ENCODE data around the gene ZMAT3.

DNA sequence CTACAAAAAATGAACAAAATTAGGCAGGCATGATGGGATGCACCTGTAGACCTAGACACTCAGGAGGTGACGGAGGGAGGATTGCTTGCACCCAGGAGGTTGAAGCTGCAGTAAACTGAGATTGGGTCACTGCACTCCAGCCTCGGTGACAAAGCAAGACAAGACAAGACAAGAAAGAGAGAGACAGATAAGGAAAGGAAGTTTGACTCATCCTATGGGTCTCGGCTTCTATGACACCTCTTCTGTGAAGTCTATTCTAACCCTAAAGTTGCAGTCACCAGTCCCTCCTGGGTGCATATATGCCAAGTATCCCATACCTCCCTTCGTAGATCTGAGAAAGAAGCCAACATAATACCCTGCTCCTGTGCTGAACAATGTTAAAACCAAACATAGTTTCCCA, 7.9 kb upstream of the ZMAT3 start:
- TF ChIP-seq, protein P1, sequence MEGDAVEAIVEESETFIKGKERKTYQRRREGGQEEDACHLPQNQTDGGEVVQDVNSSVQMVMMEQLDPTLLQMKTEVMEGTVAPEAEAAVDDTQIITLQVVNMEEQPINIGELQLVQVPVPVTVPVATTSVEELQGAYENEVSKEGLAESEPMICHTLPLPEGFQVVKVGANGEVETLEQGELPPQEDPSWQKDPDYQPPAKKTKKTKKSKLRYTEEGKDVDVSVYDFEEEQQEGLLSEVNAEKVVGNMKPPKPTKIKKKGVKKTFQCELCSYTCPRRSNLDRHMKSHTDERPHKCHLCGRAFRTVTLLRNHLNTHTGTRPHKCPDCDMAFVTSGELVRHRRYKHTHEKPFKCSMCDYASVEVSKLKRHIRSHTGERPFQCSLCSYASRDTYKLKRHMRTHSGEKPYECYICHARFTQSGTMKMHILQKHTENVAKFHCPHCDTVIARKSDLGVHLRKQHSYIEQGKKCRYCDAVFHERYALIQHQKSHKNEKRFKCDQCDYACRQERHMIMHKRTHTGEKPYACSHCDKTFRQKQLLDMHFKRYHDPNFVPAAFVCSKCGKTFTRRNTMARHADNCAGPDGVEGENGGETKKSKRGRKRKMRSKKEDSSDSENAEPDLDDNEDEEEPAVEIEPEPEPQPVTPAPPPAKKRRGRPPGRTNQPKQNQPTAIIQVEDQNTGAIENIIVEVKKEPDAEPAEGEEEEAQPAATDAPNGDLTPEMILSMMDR (IDR thresholded peaks at IDR 0.05): no peak
- TF ChIP-seq POLR2A (IDR thresholded peaks at IDR 0.05): no peak

Measured in esophagus squamous epithelium (tissue), 4 donors.